Endothelial cell of umbilical vein (primary cell): ENCODE data around the gene IL1R2. TPM values are rescaled to one million over a fixed set of nuclear protein-coding genes. Genes with fewer than 3 reads are reported as not detected.

Experiments used
- BruUV-seq: library from RNA; stranded (reverse); fragments of 400-500 nt; replicated peaks from 2 replicates; lab custom pipeline; 2021; lab: Mats Ljungman, UMichigan
- CTCF ChIA-PET: fragments of 300-600, 350-600 bp; sonication (Branson Sonifier 250); formaldehyde crosslinking; loops from one replicate; lab custom pipeline; 2021; ENCODE audit warnings: antibody characterized with exemption, inconsistent platforms; lab: Charles Lee
- POLR2A ChIA-PET: fragments of 300-600, 350-600 bp; sonication (Branson Sonifier 250); formaldehyde crosslinking; loops from one replicate; lab custom pipeline; 2021; ENCODE audit warnings: antibody characterized with exemption, inconsistent platforms; lab: Charles Lee
- DNase-seq: peaks from one replicate; pipeline ENCODE4 v3.0.0-alpha.2; 2011; ENCODE audit warnings: low read depth, low spot score
- FAIRE-seq: peaks from 2 replicates; lab custom pipeline; 2011; peaks lifted over from hg19 to GRCh38; lab: Jason Lieb, UNC
- H2AFZ ChIP-seq: 2 replicates; pipeline ENCODE4 v1.6.0; 2012; ENCODE audit warnings: low read depth, low read length, control low read depth, inconsistent platforms
- H3K27ac ChIP-seq: 2 replicates; pipeline ENCODE4 v1.5.1; 2011; ENCODE audit warnings: low read depth, mild to moderate bottlenecking, control low read depth, low read length, moderate library complexity; ENCODE audit not compliant: insufficient read depth
- H3K27me3 ChIP-seq, 2 experiments: 2 replicates each; pipeline versions ENCODE4 v1.6.0 to v1.6.1; 2011; ENCODE audit warnings: low read length in 2 of 2, mixed read lengths in 1 of 2; ENCODE audit not compliant: control insufficient read depth in 2 of 2, insufficient read depth in 2 of 2
- H3K36me3 ChIP-seq, 2 experiments: 2 replicates in 1 of 2; 3 replicates in 1 of 2; pipeline ENCODE4 v1.5.1; 2011; ENCODE audit warnings: low read length in 2 of 2, mild to moderate bottlenecking in 1 of 2, moderate library complexity in 1 of 2; ENCODE audit not compliant: control insufficient read depth in 2 of 2, insufficient read depth in 2 of 2; ENCODE audit errors: extremely low read depth in 1 of 2
- H3K4me1 ChIP-seq: 3 replicates; pipeline ENCODE4 v1.5.1; 2011; ENCODE audit warnings: mild to moderate bottlenecking, low read length; ENCODE audit not compliant: control insufficient read depth, insufficient read depth; ENCODE audit errors: extremely low read depth
- H3K4me2 ChIP-seq: 2 replicates; pipeline ENCODE4 v1.6.1; 2011; ENCODE audit warnings: low read length, control low read depth, mixed read lengths; ENCODE audit not compliant: insufficient read depth
- H3K4me3 ChIP-seq, 3 experiments: fragments of 200-600 bp in 1 of 3; sonication (generic), shearing (Covaris generic) in 1 of 3; replicated peaks in 1 of 3; 2 replicates each; pipeline ENCODE4 v1.5.1; 2011 to 2016; ENCODE audit warnings: control low read depth in 3 of 3, low read length in 3 of 3, mild to moderate bottlenecking in 2 of 3, inconsistent platforms in 1 of 3, low read depth in 1 of 3, moderate library complexity in 1 of 3; ENCODE audit not compliant: insufficient read depth in 1 of 3
- H3K79me2 ChIP-seq: 2 replicates; pipeline ENCODE4 v1.6.0; 2012; ENCODE audit warnings: low read length, inconsistent platforms; ENCODE audit not compliant: control insufficient read depth, insufficient read depth
- H3K9ac ChIP-seq: replicated peaks from 2 replicates; pipeline ENCODE3; 2011; ENCODE audit warnings: low read length, control low read depth; ENCODE audit not compliant: insufficient read depth; ENCODE audit errors: extremely low read depth
- H3K9me1 ChIP-seq: replicated peaks from 3 replicates; pipeline ENCODE4 v1.6.0; 2011; ENCODE audit warnings: mild to moderate bottlenecking, low read length; ENCODE audit not compliant: control insufficient read depth, insufficient read depth; ENCODE audit errors: extremely low read depth
- H3K9me3 ChIP-seq: replicated peaks from 2 replicates; pipeline ENCODE4 v1.5.1; 2012; ENCODE audit warnings: low read length, inconsistent platforms; ENCODE audit not compliant: control insufficient read depth, insufficient read depth
- H4K20me1 ChIP-seq: replicated peaks from 2 replicates; pipeline ENCODE3; 2011; ENCODE audit warnings: mild to moderate bottlenecking, low read length; ENCODE audit not compliant: control insufficient read depth, insufficient read depth; ENCODE audit errors: extremely low read depth
- CTCF ChIP-seq, 2 donors: IDR thresholded peaks; 1 replicate in 1 of 2; 2 replicates in 1 of 2; pipeline ENCODE4 v1.5.1; 2011; ENCODE audit warnings: low read length in 2 of 2, mild to moderate bottlenecking in 2 of 2, moderate library complexity in 2 of 2, control low read depth in 1 of 2, inconsistent platforms in 1 of 2, low read depth in 1 of 2; ENCODE audit not compliant: insufficient read depth in 1 of 2; ENCODE audit errors: extremely low read depth in 1 of 2
- EZH2 ChIP-seq: IDR thresholded peaks from 2 replicates; pipeline ENCODE4 v1.6.1; 2012; ENCODE audit warnings: borderline replicate concordance, low read depth, mild to moderate bottlenecking, moderate library complexity, low read length, inconsistent platforms; ENCODE audit not compliant: severe bottlenecking
- FOS ChIP-seq: IDR thresholded peaks from 2 replicates; pipeline ENCODE4 v1.6.1; 2011; ENCODE audit warnings: mild to moderate bottlenecking, low read length, moderate library complexity, borderline replicate concordance; ENCODE audit not compliant: insufficient read depth
- GATA2 ChIP-seq: IDR thresholded peaks from 2 replicates; pipeline ENCODE4 v1.7.0; 2011; ENCODE audit warnings: low read depth, mild to moderate bottlenecking, moderate library complexity, mixed read lengths, low read length; ENCODE audit not compliant: insufficient read length, insufficient read depth
- JUN ChIP-seq: IDR thresholded peaks from 2 replicates; pipeline ENCODE4 v1.6.1; 2011; ENCODE audit warnings: borderline replicate concordance, low read depth; ENCODE audit not compliant: insufficient read length, insufficient read depth
- MAX ChIP-seq: IDR thresholded peaks from 2 replicates; pipeline ENCODE4 v1.6.1; 2011; ENCODE audit not compliant: insufficient read depth, insufficient read length
- MYC ChIP-seq: IDR thresholded peaks from one replicate; pipeline ENCODE4 v1.6.1; 2011; ENCODE audit warnings: mild to moderate bottlenecking, low read depth, low read length
- POLR2A ChIP-seq: IDR thresholded peaks from 2 replicates; pipeline ENCODE4 v1.6.1; 2012; ENCODE audit warnings: low read depth, mild to moderate bottlenecking, control low read depth, low read length
- POLR2AphosphoS5 ChIP-seq: IDR thresholded peaks from 2 replicates; pipeline ENCODE4 v1.6.1; 2012; ENCODE audit warnings: low read depth, mild to moderate bottlenecking, control low read depth, low read length, moderate library complexity; ENCODE audit not compliant: insufficient read depth
- dilution Hi-C: fragments of 300-500 bp; cut with MboI; formaldehyde crosslinking; loops from one replicate; pipeline ENCODE4 v1.15.0; 2019; ENCODE audit warnings: low sequenced_read_pairs; ENCODE audit not compliant: extremely low pct_ligation_motif_present
- intact Hi-C: fragments of 100-400 bp; cut with micrococcal nuclease; formaldehyde crosslinking; loops from one replicate; pipeline ENCODE4 v1.10.0; 2022
- polyA plus RNA-seq, 4 experiments: library from polyadenylated mRNA; depleted of rRNA in 3 of 4; stranded (reverse) in 3 of 4; unstranded in 1 of 4; fragments of >200 nt; gene quantifications; 2 replicates each; pipeline versions ENCODE4 v1.2.1 to v1.2.3, GENCODE V29; 2011 to 2012; ENCODE audit warnings: missing spikeins in 1 of 4
- total RNA-seq: library from RNA; stranded (reverse); gene quantifications from 2 replicates; pipeline ENCODE4 v1.2.3, GENCODE V29; 2021

IL1R2 gene
- total and polyA plus RNA-seq, 2 donors (not counting 3 experiments of a cell fraction or from before 2014, with no cell fraction given), result not detected

GRCh38 chr2:101963198-101963597 is 28.6 kb upstream of the IL1R2 start:
- no peak overlapping the region for H3K4me2 ChIP-seq
- FAIRE-seq, result no peak
- H3K9ac ChIP-seq, result no peak overlapping the region
- no peaks in the 10 kb centered on the region for H4K20me1 ChIP-seq
- dilution Hi-C loops, result no loop called here
- H3K27me3 ChIP-seq, result peaks cover 2 to 29% of the 10 kb centered on the region in 2 experiments
- intact Hi-C loops, result no loop called here
- ChIA-PET POLR2A (no interaction called here), CTCF (interaction anchor here (1.5 kb wide), 1 partner anchor 277 kb away, joined by 4 read pairs; no protein-coding TSS in a partner anchor)
- H3K4me3 ChIP-seq, result no peak overlapping the region
- no peaks in the 10 kb centered on the region for H3K79me2 ChIP-seq
- H2AFZ ChIP-seq, result no peak overlapping the region
- no peak for DNase-seq
- H3K9me1 ChIP-seq, result no peaks in the 10 kb centered on the region
- no peaks in the 10 kb centered on the region for H3K4me1 ChIP-seq
- BruUV-seq, result no TSS peak
- H3K36me3 ChIP-seq, result no peaks in the 10 kb centered on the region
- H3K9me3 ChIP-seq, result no peaks in the 10 kb centered on the region
- H3K27ac ChIP-seq, result no peak overlapping the region
- TF ChIP-seq JUN (no peak), POLR2AphosphoS5 (no peak), MAX (no peak), GATA2 (no peak), POLR2A (no peak), CTCF (IDR thresholded peaks at IDR 0.05; ENCODE audit: extremely low read depth in 1 of 2, insufficient read depth in 1 of 2, low read depth in 1 of 2, low read length in 2 of 2) (no peak), MYC (no peak), EZH2 (no peak), FOS (no peak)
